GM18502 (cell line): ENCODE data around the gene ATOH8.
"Not testable (repeated sequence)": the region's sequence is repeated elsewhere in the genome, so short reads cannot be mapped to it uniquely, and the experiment has no call there.

Experiments used
- ATAC-seq: cut with Tn5 transposase; IDR thresholded peaks from one replicate; pipeline ENCODE4 v1.9.1; 2021; ENCODE audit warnings: mild to moderate bottlenecking; ENCODE audit not compliant: unreplicated experiment, poor library complexity

ATOH8 gene

GRCh38 chr2:85753525-85754312 lies at the start of gene ATOH8:
Gene ATOH8 (plus strand): TSS chr2:85753991. CDS start chr2:85754190, 199 bp downstream.
- no peak for ATAC-seq

- ATAC-seq, result no peak
Measured at GRCh38 chr2:85704038-85704437, 49.8 kb upstream of the ATOH8 start.

GRCh38 chr2:85704800-85705679 lies 48.8 kb upstream of the ATOH8 start:
- ATAC-seq, result peak; percentile 72

- ATAC-seq, result no peak
Measured at GRCh38 chr2:85705680-85706039, 48.1 kb upstream of the ATOH8 start.

GRCh38 chr2:85706063-85706462 lies 47.7 kb upstream of the ATOH8 start:
- ATAC-seq, result no peak

- ATAC-seq, result no peak
Measured at GRCh38 chr2:85706599-85707296, 47.0 kb upstream of the ATOH8 start.

GRCh38 chr2:85707304-85707703 lies 46.5 kb upstream of the ATOH8 start:
- ATAC-seq, result peak; percentile 47

- no peak for ATAC-seq
Measured at GRCh38 chr2:85708641-85709040, 45.1 kb upstream of the ATOH8 start.

- no peak for ATAC-seq
Measured at GRCh38 chr2:85709401-85709811, 44.4 kb upstream of the ATOH8 start.

- no peak for ATAC-seq
Measured at GRCh38 chr2:85710687-85711577, 42.9 kb upstream of the ATOH8 start.

GRCh38 chr2:85711578-85712060 lies 42.2 kb upstream of the ATOH8 start:
- ATAC-seq, result no peak

- ATAC-seq, result no peak
Measured at GRCh38 chr2:85712336-85712735, 41.5 kb upstream of the ATOH8 start.

- ATAC-seq, result no peak
Measured at GRCh38 chr2:85712849-85713612, 40.8 kb upstream of the ATOH8 start.

- no peak for ATAC-seq
Measured at GRCh38 chr2:85713836-85714235, 40.0 kb upstream of the ATOH8 start.

GRCh38 chr2:85714421-85714820 lies 39.4 kb upstream of the ATOH8 start:
- not testable (repeated sequence) for ATAC-seq

- ATAC-seq, result no peak
Measured at GRCh38 chr2:85714841-85715240, 39.0 kb upstream of the ATOH8 start.

GRCh38 chr2:85716346-85716914 lies 37.4 kb upstream of the ATOH8 start:
- ATAC-seq, result no peak

GRCh38 chr2:85717308-85718008 lies 36.3 kb upstream of the ATOH8 start:
- ATAC-seq, result no peak
